Measurements from ENCODE around the gene TBC1D20.
"Not testable (repeated sequence)": the region's sequence is repeated elsewhere in the genome, so short reads cannot be mapped to it uniquely, and the experiment has no call there.

The TBC1D20 gene

GRCh38 chr20:475463-476357 lies 13.4 kb upstream of the TBC1D20 start:
- no peak for DNase-seq

GRCh38 chr20:474581-474980 lies 12.2 kb upstream of the TBC1D20 start:
- no peak for DNase-seq

GRCh38 chr20:472889-473292 lies 10.6 kb upstream of the TBC1D20 start:
- DNase-seq = no peak

- DNase-seq = no peak
Observed at GRCh38 chr20:472137-472846, 10.0 kb upstream of the TBC1D20 start.

- no peak for DNase-seq
Observed at GRCh38 chr20:469746-470490, 7.6 kb upstream of the TBC1D20 start.

GRCh38 chr20:467755-468154 lies 5.4 kb upstream of the TBC1D20 start:
- no peak for DNase-seq

GRCh38 chr20:461254-462198 lies 807 bp downstream of the TBC1D20 start:
- peak in 1 of 2 donors; percentile 48 for DNase-seq

- no peak for DNase-seq
Observed at GRCh38 chr20:460707-461106, 1.6 kb downstream of the TBC1D20 start.

GRCh38 chr20:460180-460579 lies 2.2 kb downstream of the TBC1D20 start:
- no peak for DNase-seq

GRCh38 chr20:458776-459175 lies 3.6 kb downstream of the TBC1D20 start:
- no peak for DNase-seq

GRCh38 chr20:454951-455350 lies 7.4 kb downstream of the TBC1D20 start:
- no peak for DNase-seq

- not testable (repeated sequence) for DNase-seq
Observed at GRCh38 chr20:452021-452420, 10.3 kb downstream of the TBC1D20 start.

GRCh38 chr20:445514-446336 lies 16.6 kb downstream of the TBC1D20 start:
- DNase-seq = no peak

- no peak for DNase-seq
Observed at GRCh38 chr20:444862-445426, 17.4 kb downstream of the TBC1D20 start.

- DNase-seq = no peak
Observed at GRCh38 chr20:444117-444516, 18.2 kb downstream of the TBC1D20 start.

- no peak for DNase-seq
Observed at GRCh38 chr20:443223-443775, 19.0 kb downstream of the TBC1D20 start.

- no peak for DNase-seq
Observed at GRCh38 chr20:440636-441035, 21.7 kb downstream of the TBC1D20 start.

GRCh38 chr20:440148-440547 lies 22.2 kb downstream of the TBC1D20 start:
- no peak for DNase-seq

- DNase-seq = peak; percentile 56 to 73
Observed at GRCh38 chr20:438571-439469, 23.5 kb downstream of the TBC1D20 start.

Data from CD4-positive, alpha-beta T cell treated with Interleukin-4 for 1 hour (primary cell).